HG02642 (cell line): Measurements from ENCODE around the gene ERC1.
"Not testable (repeated sequence)": the region's sequence is repeated elsewhere in the genome, so short reads cannot be mapped to it uniquely, and the experiment has no call there.

ENCODE experiments used
- ATAC-seq: cut with Tn5 transposase; IDR thresholded peaks from one replicate; pipeline ENCODE4 v1.9.1; 2021; ENCODE audit warnings: mild to moderate bottlenecking; ENCODE audit not compliant: unreplicated experiment, poor library complexity

The ERC1 gene

DNA sequence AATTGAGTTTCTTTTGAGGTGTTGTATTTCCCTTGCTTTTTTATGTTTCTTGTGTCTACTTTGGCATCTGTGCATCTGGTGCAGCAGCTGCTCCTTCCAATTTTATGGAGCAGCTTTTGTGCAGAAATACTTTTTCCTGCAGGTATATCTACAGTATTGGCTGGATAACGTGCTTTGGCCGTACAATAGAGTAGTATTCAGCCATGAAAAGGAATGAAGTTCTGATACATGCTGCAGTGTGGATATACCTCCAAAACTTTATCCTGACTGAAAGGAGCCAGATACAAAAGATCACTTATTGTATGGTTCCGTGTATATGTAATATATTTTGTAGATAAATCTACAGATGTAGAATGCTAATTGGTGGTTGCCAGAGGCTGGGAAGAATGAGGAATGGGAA lies 74.6 kb downstream of the ERC1 start:
- ATAC-seq, result no peak

DNA sequence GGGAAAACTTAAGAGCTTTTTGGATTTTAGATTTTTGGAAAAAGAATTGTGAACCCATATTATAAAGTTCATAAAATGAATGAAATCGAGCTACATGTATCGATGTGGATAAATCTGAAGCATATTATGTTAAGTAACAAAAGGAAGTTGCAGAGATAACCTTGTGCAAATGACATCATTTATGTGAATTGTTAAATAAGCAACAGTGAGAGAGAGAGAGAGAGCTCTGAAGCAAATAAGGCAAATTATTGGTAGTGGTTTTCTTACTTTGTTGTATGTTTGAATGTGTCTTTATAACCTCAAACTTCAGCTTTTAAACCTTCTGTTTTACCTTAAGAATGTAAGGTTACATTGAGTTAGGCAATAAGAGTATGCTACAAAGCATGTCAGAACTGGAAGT lies 78.8 kb downstream of the ERC1 start:
- no peak for ATAC-seq

DNA sequence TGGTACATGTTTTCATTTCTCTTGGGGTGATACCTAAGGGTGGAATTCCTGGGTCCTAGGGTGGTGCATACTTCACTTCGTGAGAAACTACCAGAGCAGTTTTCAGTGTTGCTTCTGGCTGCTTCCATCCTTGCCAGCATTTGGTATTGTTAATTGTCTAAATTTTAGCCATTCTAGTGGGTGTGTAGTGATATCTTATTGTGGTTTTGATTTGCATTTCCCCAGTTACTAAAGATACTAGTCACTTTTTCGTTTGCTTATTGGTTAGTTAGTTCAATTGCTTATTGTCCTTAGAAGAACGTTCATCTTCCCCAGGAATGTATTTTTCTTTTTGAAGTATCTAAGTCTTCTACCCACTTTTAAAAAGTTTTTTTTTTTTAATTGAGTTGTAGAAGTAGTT lies 80.2 kb downstream of the ERC1 start:
- ATAC-seq, result no peak

DNA sequence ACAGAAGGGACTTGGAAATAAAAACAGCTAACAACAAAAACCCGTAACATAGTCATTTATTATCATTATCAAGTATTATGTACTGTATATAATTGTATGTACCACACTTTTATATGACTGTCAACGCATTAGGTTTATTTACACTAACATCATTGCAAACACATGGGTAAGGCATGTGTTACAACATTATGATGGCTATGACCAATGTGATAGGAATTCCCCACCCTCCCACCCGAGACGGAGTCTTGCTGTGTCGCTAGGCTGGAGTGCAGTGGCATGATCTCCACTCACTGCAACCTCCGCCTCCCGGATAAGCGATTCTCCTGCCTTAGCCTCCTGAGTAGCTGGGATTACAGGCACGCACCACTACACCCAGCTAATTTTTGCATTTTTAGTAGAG lies 82.6 kb downstream of the ERC1 start:
- no peak for ATAC-seq

DNA sequence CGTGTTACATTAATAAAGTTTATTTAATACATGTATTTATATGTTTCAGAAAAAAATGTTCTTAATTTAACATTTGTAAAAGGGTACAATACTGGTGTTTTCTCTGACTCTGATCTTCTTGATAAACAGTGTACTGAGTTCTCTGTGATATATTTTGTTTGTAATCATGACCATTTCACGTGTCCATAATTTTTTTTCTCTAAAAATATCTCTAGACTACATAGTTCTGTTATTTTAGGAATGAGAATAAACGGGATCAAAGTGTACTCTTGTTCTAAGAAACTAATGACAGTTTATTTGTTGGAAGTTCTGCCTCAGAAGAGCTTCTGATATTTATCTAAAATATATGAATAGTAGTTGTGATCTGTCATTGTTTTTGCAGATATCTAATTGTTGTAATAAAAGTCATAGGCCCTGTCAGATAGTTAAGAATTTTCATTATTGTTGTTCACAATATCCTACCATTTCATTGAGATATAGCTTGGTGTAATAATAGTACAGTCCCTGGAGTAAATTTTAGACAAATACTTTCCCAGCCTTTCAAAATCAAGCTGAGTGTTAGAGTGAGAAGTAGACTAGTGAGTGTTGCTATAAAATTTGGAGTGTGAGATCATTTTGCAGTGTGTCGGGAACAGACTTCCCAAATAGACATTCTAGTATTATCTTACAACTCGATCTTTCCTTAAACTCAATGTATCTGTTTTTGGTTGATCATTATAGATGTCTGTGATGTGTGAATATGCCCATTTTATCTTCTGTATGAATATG lies 86.2 kb downstream of the ERC1 start:
- ATAC-seq, result no peak

DNA sequence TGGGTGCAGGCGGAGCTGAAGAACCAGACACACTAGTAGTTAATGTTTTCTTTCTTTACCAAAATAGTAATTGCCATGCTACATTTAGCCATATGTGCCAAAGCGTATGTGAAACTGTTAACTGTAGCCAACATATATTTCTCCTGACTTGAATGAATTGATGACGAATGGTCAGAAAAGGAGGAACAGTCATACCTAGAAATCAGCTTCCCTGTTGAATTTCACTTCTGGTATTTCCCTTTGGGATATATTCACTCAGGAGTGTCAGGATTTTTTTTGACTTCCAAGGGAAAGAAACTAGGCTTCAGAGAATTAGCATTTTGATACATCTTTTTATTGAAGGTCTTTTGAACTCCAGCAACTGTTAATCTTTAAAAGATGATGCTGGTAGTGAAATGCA lies 87.0 kb downstream of the ERC1 start:
- ATAC-seq, result no peak

DNA sequence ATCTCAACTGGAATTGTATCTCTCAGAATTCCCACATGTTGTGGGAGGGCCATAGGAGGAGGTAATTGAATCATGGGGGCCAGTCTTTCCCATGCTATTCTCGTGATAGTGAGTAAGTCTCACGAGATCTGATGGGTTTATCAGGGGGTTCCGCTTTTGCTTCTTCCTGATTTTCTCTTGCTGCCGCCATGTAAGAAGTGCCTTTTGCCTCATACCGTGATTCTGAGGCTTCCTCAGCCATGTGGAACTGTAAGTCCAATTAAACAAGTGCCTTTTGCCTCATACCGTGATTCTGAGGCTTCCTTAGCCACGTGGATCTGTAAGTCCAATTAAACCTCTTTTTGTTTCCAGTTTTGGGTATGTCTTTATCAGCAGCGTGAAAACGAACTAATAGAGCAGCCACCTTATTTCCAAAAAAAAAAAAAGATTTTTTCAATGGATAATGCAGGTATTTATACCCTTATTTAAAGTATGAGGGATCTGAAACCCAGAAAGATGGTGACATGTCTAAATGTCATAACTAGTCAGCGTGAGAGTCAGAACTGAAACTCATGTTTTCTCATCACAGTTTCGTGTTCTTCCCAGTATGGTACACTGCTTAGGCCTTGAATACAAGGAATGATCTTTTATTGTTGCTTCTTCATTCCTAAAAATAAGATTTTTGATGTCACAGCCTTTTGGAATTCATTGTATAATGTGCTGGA lies 89.6 kb downstream of the ERC1 start:
- ATAC-seq, result no peak

DNA sequence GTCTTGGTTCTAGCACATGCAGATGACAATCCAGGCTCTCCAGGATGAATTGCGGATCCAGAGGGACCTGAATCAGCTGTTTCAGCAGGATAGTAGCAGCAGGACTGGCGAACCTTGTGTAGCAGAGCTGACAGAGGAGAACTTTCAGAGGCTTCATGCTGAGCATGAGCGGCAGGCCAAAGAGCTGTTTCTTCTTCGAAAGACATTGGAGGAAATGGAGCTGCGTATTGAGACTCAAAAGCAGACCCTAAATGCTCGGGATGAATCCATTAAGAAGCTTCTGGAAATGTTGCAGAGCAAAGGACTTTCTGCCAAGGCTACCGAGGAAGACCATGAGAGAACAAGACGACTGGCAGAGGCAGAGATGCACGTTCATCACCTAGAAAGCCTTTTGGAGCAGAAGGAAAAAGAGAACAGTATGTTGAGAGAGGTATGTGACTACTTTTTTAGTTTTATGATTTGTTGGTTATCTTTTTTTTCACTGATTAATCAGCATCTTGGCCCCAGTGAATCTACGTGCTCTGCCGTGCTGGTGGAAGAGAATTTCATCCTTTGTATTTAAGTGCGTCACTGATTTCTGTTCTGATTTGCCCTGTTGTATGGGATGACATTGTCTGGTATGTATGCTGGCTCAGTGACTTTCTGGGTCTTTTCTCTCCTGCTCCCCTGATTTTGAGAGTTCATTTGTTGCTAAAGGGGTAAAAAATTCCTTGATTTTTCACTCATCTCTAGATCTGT lies 92.3 kb downstream of the ERC1 start:
- ATAC-seq, result no peak

DNA sequence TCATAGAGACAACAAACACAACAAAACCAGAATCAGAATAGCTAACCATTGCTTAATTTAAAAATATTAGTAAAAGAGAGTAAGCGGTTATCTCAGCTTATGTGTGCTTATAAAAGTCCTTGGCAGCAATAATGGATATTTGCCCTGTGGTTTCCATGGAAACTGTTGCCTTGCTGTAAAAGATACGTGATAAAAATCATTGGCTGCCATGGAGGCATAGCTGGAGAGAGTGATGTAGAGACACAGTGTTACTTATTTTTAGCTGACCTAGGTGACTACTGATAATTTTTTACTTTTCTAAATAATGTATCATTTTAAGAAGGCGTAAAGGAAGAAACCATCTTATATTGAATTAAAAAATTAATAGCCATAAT lies 92.9 kb downstream of the ERC1 start:
- ATAC-seq, result no peak

DNA sequence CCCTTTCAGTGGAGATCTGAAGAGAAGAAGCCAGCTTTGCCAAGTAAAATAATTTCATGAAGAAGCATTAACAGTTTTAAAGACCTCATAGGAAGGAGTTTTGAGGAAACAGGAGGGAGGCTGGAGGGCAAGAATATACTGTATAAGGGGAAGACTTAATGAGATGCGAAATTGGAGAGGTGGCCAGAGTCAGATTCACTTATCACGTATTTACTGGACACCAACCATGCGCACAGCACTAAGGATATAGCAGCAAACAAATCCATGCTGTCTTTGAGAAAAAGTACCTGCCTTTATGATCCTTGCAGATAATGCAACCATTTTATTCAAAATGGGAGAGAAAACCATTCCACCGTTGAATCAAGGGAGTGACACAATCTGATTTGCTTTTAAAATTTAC lies 100.3 kb downstream of the ERC1 start:
- ATAC-seq, result no peak

DNA sequence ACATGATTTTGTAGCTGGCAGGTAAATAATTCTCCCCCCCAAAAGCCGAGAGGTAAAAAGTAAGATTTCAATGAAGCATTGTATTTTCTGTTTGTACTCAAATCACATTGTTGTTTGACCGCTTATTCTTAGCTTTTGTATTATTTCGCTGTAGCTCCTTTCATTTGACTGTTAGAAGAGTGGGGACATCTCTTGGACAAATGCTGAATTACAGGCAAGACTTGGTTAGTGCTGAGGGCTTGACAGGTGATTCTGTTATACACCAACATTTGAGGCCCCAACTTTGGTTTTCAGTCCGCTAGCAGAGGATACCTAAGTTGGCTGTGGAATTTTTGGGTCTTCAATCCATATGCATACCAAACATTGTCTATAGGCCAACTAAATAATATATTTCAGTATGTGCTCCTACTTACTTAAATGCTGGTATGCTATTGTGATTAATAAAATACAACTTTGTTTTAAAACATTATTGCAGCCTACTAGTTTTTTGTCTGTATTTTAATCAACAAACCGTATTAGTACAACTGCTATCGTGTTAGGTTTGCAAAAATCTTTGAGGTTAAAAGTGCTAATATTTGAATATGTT lies 102.2 kb downstream of the ERC1 start:
- no peak for ATAC-seq

DNA sequence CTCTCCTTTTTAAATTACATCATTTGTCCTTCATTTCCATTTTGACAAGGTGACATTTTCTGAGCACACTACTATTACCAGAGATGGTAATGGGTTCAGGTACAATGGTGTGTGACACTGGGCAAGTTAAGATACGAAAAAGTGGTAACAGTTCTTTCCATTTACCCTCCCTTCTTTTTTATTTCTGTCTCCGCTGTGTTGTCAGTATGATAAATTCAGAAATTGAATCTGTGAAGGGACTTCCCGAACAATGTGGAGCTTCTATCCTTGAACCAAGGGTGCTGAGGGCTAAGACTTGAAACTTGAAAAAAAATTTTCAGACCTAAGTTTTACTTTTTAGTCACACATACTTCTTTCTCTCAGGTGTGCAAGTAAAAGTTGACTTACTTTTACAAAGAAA lies 103.7 kb downstream of the ERC1 start:
- ATAC-seq, result no peak

DNA sequence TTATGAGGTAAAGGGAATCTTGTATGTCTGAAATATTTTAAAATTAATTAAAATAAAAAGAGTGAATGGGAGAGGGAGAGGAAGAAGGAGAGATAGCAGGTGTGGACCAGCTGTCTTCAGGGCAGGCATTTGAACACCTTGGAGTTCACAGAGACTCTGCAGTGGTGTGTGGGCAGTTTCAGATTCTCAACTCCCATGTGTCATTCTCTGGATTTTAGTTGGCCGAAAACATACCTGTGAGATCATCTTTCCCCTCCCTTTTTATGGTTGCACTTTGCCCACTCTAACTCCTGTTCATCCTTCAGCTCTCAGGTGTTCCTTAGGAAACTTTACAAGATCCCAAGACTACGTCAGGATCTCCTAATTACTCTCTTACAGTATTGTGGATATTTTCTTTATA lies 108.1 kb downstream of the ERC1 start:
- no peak for ATAC-seq

DNA sequence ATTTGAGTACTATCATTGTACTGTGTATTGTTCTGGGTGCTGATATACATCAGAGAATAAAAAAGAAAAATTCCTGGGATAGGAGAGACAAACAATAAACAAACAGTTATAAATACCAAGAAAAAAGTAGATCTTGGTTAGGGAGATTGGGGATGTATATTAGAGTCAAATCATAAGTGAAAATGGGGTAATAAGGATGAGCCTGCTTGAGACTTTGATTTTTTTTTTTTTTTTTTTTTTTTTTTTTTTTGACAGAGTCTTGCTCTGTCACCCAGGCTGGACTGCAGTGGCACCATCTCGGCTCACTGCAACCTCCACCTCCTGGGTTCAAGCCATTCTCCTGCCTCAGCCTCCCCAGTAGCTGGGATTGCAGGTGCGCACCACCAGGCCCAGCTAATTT lies 108.6 kb downstream of the ERC1 start:
- not testable (repeated sequence) for ATAC-seq

DNA sequence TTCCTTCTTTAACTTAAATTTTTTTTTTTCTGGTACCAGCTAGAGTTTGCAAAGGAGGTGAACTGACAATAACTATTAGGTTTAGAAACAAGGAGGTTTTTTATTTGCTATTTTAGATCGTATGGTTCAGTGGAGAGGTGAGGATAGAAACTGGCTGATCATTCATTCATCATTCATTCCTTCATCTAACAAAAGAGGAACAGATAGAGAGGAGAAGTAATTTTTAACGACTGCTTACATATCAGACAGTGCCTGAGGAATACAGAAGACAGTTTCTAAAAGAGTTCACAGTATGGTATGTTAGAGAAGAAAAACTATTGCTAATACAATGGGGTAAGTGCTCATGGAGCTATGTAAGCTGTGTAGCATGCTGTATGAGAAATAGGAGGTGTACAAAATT lies 111.1 kb downstream of the ERC1 start:
- ATAC-seq, result no peak

DNA sequence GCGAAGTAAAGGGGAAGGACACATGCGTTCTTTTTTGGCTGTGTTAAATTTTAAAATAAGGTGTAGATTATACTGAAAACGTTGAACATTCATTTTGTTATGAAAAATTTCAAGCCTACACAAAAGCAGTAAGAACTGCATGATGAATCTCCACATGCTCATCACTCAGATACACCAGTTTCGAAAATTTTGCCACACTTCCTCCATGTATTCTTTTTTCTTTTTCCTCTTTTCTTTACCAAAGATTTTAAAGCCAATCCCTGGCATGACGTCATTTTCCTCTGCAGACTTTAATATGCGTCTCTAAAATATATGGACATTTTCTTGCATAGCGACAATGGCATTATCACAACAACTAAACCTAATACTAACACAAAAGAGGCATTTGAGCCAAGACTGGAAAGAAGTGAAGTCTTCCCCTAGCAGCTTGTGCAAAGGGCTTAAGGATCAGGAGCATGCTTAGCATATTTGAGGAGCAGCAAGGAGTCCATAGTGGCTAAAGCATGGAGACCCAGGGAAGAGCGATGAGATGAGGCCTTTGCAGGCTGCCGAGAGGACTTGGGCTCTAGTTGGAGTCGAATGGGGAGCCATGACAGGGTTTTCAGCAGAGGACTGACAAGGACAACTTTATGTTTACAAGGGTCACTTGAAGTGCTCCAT lies 111.9 kb downstream of the ERC1 start:
- no peak for ATAC-seq

DNA sequence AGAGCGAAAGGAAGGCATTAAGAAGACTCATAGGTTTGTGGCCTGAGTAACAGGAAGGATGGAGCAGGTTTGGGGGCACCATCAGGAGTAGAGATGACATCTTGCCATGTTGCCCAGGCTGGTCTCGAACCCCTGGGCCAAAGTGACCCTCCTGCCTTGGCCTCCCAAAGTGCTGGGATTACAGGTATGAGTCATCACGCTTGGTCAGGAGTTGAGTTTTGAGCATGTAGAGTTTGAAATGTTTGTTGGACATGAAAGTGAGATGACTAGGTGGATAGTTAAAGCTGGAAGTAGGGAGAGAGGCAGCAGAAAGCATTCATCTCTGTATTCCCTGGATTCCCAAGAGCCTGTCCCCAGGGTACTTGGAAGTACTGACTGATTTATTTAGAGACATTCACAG lies 112.6 kb downstream of the ERC1 start:
- no peak for ATAC-seq

DNA sequence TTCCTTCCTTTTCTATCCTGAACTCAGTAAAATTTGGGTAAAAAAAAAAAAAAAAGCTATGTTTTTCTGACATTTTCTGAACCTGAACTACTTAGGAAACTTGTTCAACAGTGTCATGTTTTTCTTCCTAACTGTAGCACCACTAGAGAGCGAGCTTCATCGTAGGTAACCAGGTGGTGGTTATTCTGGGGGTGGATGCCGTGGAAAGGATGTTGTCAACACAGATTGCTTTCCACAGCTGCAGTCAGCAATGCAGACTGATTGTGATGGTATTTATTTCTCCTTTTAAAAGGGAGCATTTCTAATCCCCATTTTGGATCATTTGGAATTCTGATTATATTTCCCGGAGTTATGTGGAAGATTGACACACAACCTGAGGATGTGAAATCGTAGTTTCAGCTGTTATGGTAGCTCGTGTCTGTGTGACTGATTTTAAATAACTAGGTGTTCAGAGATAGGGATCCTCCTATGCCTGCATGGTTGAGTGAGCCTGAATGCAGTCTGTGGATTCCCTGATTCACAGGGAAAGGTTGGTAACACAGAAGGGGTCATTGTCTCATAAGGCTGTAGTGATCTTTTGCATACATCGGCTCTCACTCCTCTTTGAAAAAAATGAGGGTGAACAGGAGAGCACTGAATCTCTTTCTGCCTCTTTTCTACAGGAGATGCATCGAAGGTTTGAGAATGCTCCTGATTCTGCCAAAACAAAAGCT lies 113.2 kb downstream of the ERC1 start:
- no peak for ATAC-seq

DNA sequence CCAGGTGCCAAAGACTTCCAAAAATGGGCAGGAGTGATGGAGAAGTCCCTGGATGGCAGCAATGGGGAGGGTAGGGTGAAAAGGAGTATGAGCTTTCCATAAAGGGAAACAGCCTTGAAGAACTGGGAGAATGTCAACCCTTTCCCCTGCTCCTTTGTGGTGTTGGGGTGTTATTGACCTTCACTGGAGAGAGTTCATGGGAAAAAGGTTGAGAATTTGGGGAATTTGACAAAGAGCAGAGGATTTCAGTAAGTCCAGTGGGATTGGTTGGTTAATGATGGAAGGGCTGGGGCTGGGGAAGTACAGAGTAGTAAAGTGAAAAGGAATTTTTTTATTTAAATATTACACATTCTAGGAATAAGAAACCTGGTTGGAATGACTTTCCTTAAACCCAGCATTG lies 116.6 kb downstream of the ERC1 start:
- no peak for ATAC-seq

DNA sequence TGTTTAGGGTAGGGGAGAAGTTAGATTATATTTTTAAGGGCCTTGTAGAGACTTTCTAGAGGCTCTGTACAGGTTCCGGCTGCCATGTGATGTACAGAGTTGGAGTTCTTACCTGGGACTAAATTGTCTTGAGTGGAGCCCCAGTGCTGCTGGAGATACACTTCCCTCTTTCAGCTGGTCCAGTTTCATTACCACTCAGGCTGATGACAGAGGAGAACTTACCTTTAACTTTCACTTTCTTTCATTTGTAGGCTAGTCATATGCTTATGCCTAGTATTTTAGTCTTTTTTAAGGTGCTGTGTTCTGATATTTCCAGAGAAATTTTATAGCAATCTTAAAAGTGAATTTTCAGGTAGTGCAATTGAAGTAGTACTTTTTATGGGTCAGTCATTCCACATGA lies 117.3 kb downstream of the ERC1 start:
- no peak for ATAC-seq
